Epithelial cell of alveolus of lung (primary cell): ENCODE data around the gene SEMA3D. TPM values are rescaled to one million over a fixed set of nuclear protein-coding genes. Genes with fewer than 3 reads are reported as not detected.

Experiments used
- total RNA-seq: library from RNA; depleted of rRNA; stranded (reverse); fragments of >200 nt; gene quantifications from 2 replicates; pipeline ENCODE4 v1.2.1, GENCODE V29; 2015

SEMA3D gene
- 1.2 and 1.6 TPM in 2 replicates for total RNA-seq

DNA sequence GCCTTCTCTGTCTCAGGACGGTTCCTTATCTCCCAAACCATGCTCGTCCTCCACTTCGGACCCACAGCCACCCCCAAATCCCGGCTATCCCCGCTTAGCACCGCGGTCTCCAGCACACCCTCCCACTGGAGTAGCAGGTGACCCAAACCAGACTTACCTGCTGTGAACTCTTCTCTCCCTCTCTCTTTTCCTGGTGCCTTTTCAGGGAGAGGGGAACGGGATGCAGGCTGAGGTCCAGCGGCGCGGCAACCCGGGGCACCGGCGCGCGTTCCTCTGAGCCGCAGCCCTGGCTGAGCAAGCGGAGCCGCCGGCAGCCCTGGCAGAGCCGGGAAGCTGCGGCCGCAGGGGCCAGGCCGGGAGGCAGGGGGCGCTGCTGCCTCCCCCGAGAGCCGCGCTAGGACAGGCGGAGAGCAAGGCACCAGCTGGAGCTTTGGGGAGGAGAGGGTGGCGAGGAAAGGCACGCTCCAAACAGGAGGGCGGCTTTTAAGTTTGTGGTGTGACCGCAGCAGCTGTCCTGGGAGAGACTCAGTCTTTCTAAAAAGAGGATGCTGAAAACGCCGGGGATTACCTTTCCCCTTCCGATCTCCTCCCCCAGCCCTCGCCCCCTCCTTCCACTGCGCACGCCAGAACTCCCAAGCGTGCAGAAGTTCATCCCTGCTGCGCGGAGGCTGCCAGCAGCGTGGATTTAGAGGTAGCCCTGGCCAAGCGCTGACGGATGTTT is at the start of gene SEMA3D:
TSS of gene SEMA3D (minus strand) at position 536 of the 721 bp plus-strand sequence. CDS start 65,165 bp downstream, outside the sequence.

